Esophagus muscularis mucosa (tissue), 4 donors: ENCODE data around the gene ISY1.

ENCODE experiments used
- EP300 ChIP-seq: sonication (generic); formaldehyde crosslinking; IDR thresholded peaks from one replicate; pipeline ENCODE4 v1.6.1; 2017; ENCODE audit warnings: antibody characterized with exemption
- POLR2A ChIP-seq: fragments of 450-650 bp; IDR thresholded peaks from one replicate; pipeline ENCODE4 v1.6.1; 2017; ENCODE audit warnings: antibody characterized with exemption, moderate library complexity, mild to moderate bottlenecking, low read depth
- POLR2AphosphoS5 ChIP-seq, 2 donors: sonication (generic); formaldehyde crosslinking; IDR thresholded peaks; one replicate each; pipeline ENCODE4 v1.6.1; 2017; ENCODE audit warnings: antibody characterized with exemption in 2 of 2
- TF ChIP-seq, protein P1 (sequence below), 3 experiments: fragments of 200-600 bp in 2 of 3; fragments of 450-650 bp in 1 of 3; sonication (generic) in 2 of 3; IDR thresholded peaks; one replicate each; pipeline ENCODE4 v1.5.1; 2017 to 2019; ENCODE audit warnings: antibody characterized with exemption in 3 of 3, mild to moderate bottlenecking in 2 of 3, moderate library complexity in 1 of 3

DNA sequence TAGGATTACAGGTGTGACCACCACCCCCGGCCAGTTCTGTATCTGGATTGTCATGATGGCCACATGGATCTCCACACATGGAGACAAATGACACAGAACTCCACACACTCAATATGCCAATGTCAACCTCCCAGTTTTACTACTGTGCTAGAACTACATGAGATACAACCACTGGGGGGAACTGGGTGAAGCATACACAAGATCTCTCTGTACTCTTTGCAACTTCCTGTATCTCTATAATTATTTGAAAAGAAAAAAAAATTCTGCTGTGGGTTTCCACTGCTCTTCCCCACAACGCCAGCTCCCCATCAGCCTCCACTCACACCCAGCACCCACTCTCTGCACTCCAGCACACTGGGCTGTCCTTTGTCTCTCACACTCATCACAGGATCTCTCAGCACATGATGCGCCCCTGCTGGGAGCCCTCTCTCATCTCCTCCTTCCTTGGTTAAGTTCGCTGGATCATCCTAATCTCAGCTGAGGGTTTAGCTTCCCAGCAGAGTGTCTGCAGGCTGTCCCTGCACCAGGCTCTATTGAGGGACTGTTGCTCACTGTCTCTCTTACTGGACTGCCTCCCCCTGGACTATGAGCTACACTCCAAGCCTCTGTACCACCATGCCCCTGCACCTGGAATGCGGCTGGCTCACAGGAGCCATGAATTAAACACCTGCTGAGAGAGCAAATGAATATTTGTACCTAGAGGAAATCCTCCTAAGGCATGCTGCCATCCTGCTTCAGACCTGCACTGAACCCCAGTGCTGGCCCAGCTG is 28.6 kb downstream of the ISY1 start:
- TF ChIP-seq, protein P1, sequence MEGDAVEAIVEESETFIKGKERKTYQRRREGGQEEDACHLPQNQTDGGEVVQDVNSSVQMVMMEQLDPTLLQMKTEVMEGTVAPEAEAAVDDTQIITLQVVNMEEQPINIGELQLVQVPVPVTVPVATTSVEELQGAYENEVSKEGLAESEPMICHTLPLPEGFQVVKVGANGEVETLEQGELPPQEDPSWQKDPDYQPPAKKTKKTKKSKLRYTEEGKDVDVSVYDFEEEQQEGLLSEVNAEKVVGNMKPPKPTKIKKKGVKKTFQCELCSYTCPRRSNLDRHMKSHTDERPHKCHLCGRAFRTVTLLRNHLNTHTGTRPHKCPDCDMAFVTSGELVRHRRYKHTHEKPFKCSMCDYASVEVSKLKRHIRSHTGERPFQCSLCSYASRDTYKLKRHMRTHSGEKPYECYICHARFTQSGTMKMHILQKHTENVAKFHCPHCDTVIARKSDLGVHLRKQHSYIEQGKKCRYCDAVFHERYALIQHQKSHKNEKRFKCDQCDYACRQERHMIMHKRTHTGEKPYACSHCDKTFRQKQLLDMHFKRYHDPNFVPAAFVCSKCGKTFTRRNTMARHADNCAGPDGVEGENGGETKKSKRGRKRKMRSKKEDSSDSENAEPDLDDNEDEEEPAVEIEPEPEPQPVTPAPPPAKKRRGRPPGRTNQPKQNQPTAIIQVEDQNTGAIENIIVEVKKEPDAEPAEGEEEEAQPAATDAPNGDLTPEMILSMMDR (IDR thresholded peaks at IDR 0.05): no peak
- TF ChIP-seq POLR2A (no peak), POLR2AphosphoS5 (IDR thresholded peaks at IDR 0.05) (no peak), EP300 (no peak)
